Activated gamma-delta T cell treated with anti-CD3 and anti-CD28 coated beads, Interleukin-2, amount 50 U/mL, for 16 hours (primary cell): ENCODE data around the gene RAP2A.

Experiments
- DNase-seq: peaks from one replicate; pipeline ENCODE4 v3.0.0-alpha.2; 2020; ENCODE audit warnings: low read depth

Gene RAP2A

DNA sequence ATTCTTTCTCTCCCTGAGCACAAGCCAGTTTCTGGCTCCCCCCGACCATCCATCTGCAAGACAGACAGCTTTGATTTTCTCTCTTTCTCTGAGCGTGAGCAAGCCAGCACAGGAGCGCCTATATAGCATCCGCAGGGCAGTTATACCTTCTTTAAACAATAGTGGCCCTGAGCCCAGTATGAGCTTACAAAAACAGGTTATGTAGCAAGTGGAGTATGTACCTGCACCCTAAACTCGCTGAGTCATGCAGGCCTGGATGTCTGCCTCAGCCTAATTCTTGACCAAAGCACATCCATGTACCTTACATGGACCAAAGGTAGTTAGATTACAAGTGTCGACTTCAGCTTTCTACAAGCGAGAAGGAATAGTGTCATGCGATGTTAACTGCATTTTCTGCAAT is 61.7 kb downstream of the RAP2A start:
- DNase-seq = no peak

DNA sequence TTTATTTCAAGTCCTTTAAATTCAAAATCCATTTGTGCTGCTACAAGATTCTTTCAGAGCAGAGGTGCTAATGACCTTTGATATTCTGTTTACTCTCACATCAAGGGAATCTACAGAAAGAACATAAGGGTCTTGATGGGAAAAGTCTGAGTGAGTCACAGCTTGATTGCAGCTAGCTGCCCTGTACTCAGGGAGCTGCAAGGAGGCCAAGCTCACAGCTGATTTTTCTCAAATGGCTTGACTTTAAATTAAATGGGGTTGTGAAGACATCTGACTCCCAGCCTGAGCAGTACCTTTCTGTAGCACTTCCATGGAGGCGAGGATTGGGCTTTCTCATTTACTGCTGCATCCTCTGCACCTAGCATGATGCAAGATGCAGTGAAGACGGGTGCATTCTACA is 62.5 kb downstream of the RAP2A start:
- no peak for DNase-seq

DNA sequence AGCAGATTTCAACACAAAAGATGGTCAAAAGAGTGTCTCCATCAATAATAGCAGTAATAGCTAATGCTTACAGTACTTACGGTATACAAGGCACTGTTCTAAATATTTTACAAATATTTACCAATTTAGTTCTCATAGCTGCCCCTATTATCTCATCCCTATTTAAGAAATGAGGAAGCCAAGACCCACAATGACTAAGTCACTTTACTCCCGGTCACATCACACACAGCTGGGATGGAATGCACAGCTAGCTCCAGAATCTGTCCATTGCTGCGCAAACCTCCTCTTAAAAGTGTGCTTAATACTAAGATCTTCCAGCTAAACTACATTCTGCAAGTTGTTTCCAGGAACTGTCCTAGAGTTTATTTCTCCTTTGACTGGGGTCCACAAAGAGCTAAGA is 63.4 kb downstream of the RAP2A start:
- DNase-seq = no peak

DNA sequence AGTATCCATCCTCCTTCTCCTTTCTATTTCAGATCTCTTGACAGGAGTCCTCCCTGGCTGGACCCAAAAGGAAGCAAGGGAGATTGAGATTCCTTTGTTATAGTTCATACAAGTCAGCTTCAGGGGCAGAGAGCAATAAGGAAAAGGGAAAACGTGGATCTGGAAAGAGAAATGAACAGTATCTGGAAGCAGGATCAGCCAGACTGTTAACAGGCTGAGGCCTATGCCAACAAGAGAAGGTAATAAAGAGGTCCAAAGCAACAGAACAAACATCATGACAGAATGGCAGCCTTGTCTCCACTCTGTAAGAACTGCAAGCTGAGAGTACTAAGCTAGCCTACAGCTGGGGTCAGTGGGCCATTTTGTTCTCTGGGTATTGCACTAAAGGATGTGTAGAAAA is 64.5 kb downstream of the RAP2A start:
- DNase-seq = no peak

DNA sequence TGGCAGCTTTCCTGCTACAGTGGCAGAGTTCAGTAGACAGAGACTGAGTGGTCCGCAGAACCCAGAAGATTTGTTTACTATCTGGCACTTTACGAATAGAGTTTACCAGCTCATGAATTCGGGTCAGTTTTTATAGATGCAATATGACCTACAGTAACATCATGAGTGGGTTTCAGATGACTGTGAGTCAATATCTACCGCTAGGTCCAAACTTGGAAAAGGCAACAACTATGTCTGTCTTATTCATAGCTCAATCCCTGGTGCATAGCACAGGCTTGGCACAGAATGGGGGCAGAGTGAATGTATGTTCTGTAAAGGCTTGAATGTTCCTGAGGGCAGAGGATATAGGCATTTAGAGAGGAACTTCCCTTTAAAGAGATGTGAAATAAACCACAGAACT is 65.2 kb downstream of the RAP2A start:
- no peak for DNase-seq

DNA sequence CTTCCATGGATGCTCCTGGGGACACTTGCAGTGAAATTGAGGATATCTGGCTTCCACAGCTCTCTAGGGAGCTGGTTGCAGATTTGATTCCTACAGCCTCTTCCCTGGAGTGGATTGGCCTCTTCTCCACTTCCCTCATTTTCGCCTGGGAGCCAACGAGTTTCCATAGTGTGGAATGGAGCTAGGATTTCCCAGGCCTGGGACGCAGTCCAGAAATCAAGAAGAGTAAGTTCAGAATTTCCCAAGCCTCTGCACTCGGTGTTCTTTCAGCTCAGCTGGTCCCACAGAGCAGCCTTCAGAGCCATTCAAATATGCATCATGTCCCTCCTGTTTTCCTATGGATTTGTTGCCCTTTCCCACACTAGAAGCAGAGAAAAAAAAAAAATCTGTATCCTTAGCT is 68.2 kb downstream of the RAP2A start:
- no peak for DNase-seq

DNA sequence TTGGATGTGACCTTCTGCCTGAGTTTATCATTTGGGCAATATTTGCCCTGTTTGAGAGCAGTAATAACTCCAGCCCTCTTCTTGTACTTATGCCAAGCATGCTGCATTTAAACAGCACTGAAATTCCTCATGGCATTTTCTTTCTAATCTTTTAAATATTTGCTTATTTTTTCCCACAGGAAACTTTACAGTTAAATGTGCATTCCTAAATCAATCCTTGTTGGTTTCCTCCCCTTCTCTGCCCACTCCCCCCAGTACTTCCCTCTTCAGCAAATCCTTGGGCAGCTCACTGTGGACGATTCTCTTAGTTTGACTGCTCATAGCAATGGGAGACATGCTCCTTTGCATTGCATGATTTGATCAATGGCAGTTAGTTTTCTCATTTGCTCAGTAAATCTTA is 68.7 kb downstream of the RAP2A start:
- no peak for DNase-seq

DNA sequence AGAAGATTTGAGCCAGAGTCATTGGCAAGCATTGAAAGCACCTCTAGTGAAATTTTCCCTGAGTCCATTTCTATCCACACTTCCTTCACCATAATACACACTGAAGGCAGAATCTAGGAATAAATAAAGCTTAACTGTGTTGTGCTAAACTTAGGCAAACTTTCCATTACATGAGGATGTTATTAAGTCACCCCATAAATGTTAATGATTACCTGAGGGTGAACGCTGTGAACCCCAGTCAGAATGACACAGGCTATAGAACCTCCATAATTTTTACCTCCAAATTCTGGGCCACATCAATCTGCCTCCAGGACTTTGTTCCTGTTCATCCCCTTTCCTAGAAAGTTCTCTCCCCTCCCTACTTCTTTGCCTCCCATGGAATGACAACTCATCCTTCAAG is 71.0 kb downstream of the RAP2A start:
- DNase-seq = no peak

DNA sequence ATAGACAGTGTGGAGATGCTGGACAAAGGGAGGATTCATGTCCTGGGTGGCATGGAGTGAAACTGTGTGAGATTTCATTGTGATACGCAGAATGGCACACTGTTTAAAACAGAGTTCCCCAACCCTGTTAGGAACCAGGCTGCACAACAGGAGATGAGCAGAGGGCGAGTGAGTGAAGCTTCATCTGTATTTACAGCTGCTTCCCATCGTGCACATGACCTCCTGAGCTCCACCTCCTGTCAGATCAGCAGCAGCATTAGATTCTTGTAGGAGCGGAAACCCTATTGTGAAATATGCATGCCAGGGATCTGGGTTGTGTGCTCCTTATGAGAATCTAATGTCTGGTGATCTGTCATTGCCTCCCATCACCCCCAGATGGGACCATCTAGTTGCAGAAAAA is 72.5 kb downstream of the RAP2A start:
- no peak for DNase-seq

DNA sequence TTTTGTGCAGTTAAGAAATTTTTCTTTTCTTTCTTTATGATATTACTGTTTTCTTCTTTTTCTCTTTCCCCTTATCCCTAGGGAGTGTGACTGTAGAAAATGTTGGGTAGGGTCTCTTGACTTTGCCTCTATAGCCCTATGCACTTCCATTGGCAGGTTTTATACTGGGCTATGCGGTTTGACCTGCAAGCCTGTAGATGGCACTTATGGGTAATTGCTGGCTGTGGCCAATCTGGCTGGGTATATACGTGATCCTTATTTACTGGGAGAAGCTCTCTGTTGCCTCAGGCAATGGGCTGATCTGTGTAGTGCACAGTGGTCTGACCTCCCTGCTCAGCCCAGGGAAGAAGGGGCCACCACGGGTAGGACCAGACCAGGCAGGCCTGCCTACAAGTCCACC is 78.8 kb downstream of the RAP2A start:
- DNase-seq = no peak

DNA sequence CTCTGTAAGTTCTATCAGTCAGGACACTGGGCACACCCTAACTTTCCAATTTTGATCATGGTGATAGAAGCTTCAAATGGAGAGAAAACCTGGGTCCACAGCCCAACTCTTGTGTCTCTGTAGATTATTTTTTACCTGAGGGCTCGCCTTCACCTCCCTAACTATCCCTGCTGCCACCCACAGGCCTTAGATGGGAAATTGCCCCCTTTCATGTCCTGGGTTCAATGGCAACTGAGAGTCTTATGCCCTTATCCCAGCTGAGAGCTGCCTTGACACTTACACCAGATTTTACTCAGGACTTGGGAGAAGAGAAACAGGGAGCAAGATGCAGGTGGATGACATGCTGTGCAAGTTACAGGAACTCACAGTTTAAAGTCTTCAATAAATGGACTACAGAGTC is 81.7 kb downstream of the RAP2A start:
- DNase-seq = no peak

DNA sequence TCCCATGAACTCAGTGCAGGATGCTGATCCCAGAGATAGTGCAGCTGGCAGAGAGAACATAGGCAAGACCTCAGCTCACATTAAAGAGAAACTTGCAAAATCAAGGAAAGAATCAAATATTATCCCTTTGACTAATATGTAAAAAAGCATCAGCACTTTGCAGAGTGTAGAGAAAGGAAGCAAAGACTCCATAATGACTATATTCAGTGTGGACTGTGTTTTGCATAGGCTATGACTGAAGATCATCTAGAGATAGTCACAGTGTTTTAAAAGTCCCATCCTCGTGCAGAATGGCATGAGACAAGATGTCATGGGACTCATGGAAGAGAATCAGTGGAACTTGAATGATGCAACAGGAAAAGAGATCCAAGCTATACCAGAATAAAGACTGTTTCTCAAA is 84.0 kb downstream of the RAP2A start:
- DNase-seq = no peak
